WI38 (cell line): ENCODE measurements around the gene IL5RA.
A peak's percentile ranks its signal among the peaks of the same experiment; 100 is the strongest.

ENCODE experiments used
- H3K4me3 ChIP-seq: 2 replicates; pipeline ENCODE4 v1.5.1; 2011; ENCODE audit warnings: low read depth, mild to moderate bottlenecking, control low read depth, low read length
- TF ChIP-seq, protein P1 (sequence below): IDR thresholded peaks from 2 replicates; pipeline ENCODE4 v1.5.1; 2012; ENCODE audit warnings: low read depth, mild to moderate bottlenecking, control low read depth, low read length

IL5RA gene, protein sequence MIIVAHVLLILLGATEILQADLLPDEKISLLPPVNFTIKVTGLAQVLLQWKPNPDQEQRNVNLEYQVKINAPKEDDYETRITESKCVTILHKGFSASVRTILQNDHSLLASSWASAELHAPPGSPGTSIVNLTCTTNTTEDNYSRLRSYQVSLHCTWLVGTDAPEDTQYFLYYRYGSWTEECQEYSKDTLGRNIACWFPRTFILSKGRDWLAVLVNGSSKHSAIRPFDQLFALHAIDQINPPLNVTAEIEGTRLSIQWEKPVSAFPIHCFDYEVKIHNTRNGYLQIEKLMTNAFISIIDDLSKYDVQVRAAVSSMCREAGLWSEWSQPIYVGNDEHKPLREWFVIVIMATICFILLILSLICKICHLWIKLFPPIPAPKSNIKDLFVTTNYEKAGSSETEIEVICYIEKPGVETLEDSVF

DNA sequence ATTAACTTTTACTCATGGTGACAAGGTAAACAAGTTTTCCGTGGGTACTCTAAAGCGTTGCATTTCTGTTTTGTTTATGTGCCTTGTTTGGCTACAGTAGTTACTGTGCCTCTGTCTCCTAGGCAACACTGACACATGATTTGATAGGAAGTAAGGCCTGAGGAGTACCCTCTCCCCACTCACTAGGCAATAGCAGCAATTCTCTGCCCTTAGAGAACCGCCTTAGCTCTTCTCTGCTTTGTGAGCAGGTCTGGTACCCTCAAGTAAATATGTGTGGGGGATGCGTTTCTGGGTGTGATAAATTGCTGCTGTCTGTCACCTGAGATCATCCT, at the start of gene IL5RA:
TSS of gene IL5RA (minus strand) at position 76 of the 332 bp plus-strand sequence. CDS start 5,390 bp downstream, outside the sequence.
- TF ChIP-seq, protein P1, sequence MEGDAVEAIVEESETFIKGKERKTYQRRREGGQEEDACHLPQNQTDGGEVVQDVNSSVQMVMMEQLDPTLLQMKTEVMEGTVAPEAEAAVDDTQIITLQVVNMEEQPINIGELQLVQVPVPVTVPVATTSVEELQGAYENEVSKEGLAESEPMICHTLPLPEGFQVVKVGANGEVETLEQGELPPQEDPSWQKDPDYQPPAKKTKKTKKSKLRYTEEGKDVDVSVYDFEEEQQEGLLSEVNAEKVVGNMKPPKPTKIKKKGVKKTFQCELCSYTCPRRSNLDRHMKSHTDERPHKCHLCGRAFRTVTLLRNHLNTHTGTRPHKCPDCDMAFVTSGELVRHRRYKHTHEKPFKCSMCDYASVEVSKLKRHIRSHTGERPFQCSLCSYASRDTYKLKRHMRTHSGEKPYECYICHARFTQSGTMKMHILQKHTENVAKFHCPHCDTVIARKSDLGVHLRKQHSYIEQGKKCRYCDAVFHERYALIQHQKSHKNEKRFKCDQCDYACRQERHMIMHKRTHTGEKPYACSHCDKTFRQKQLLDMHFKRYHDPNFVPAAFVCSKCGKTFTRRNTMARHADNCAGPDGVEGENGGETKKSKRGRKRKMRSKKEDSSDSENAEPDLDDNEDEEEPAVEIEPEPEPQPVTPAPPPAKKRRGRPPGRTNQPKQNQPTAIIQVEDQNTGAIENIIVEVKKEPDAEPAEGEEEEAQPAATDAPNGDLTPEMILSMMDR, result no peak
- H3K4me3 ChIP-seq, result 0 out of 2 replicates have a peak within 1 kb of the TSS, but pooled peaks have one; percentile 14

DNA sequence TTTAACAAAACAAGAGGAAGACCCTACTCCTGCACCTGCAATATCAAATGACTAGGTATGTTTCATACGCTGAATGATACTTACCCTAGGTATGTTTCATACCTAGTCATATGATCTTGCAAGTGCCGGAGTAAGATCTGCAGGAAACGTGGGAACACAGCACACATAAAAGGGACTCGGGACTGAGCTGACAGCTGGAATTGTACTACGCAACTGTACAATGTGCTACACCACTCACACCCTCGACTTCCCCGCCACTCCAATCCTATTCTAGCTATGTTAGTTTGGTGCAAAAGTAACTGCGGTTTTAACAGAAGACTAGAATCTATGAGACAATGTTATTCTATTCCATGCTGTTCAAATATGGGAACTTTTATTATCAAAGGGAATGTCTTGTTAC, 47.3 kb upstream of the IL5RA start:
- H3K4me3 ChIP-seq, result no peak overlapping the region
- TF ChIP-seq, protein P1, result no peak

DNA sequence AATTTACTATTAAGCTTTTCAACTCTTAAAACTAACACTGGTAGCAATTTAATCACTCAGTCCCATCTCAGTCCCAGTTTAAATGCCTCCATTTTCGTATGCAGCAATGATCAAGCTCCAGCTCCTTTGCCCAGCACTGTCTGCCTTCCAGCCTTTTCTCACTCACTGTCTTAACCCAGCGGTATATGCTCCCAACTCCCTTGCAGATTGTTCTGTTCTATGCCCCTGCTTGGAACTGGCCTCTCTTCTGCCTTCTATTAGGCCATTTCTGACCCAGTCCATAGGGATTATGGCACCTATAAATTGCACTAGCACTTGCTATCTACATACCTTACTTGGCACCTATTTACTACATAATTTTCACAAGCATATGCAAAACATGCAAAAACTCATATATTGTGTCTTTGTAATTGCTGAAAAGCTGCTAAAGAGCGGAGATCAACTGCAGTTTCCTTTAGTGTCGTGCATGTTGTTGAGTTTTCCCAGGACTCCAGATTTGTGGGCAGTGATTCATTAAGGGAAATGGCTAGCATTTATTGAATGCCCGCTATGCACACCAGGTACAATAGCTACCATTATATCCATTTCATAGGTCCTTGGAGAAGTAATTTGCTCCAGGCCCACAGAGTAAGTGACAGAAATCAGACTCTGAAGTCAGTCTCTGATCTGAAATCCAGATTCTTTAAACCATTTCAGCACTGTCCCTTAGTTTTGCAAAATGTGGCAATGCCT, 44.9 kb upstream of the IL5RA start:
- TF ChIP-seq, protein P1, result no peak
- no peak overlapping the region for H3K4me3 ChIP-seq

DNA sequence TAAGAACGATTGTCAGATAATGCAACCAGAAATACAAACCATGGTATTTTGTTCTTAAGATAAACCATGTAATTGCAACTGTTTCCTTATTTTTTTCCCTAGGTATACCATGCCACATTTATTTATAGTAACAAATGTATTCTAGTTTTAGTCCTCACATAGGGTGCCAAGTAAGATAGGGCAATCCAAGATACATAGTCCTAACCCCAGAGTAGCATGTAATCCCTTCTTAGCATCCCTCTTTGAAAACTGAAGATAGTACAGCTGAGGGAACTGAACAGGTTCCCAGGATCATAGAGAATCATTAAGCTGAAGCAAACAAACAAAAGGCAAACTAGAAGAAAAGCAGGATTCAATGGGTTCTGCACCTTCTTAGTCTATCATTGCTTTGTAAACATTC, 41.3 kb upstream of the IL5RA start:
- TF ChIP-seq, protein P1, result no peak
- H3K4me3 ChIP-seq, result no peak overlapping the region

DNA sequence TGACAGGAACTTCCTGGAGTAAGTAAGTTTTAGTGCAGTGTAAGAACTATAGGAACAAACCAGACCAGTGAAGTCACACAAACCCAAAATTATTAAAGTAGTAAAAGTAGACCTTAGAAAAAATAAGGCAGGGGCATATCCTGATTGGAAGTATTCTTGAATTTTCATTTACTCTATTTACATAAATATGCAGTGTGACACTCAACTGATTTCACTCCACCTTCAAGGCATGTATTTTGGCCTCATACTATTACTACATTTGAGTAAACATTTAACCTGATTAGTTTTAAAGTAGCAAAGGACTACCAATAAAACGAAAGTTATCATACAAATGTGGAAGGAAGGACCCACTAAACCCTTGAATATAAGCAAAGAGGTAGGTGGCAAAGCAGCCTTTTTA, 39.4 kb upstream of the IL5RA start:
- TF ChIP-seq, protein P1, result no peak
- H3K4me3 ChIP-seq, result no peak overlapping the region

DNA sequence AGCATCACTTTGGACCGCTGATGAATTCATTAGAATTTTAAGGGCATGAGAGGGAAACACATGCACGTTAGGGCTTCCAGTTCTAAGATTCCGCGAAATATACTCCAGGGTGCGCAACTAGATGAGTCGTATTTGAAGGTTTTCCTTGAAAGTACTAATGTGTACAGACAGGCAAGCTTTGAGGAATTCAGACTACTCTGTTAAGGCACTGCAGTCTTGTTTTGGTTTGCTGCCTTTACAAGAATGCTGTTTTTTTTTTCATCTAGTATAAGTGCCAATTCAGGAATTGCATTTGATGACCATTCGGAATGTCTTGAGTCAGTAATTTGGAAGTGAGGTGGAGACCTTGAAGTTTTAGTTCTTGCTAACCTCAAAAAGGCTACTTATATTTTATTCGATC, 35.7 kb upstream of the IL5RA start:
- H3K4me3 ChIP-seq, result no peak overlapping the region
- TF ChIP-seq, protein P1, result no peak

DNA sequence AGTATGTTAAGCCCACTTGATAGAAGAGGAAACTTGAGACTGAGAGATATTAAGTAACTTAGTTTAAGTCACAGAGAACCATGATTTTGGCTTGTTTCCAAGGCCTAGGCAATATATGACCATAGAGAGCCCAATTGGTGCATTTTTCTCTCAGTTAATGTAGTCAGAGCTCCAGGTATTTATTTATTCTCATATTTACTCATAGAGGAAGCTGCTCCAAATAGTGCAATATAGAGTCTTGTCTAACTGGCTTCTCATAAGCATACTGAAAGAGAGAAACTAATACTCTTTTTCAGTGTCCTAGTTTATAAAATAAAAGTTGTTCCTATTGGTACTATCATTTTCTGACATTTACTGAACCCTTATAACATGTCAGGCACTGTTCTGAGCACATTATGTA, 31.8 kb upstream of the IL5RA start:
- H3K4me3 ChIP-seq, result no peak overlapping the region
- TF ChIP-seq, protein P1, result no peak
